ENCODE results near the gene MLLT1. TPM values are rescaled to one million over a fixed set of nuclear protein-coding genes. Genes with fewer than 3 reads are reported as not detected.
A peak's percentile ranks its signal among the peaks of the same experiment; 100 is the strongest.

The MLLT1 gene
- total and polyA plus RNA-seq, 2 of the 8 experiments (the other 6 are each of a cell fraction or from before 2014, with no cell fraction given): 18.8 to 45.1 TPM

GRCh38 chr19:6216996-6217751 is 62.6 kb downstream of the MLLT1 start:
- CTCF ChIA-PET (ENCODE audit: partially characterized antibody): interaction anchor here (0.7 to 3.5 kb wide), 14 partner anchors 9 to 193 kb away, joined by 3 to 40 read pairs (median 10); partner anchors contain the start of gene GTF2F1
- H3K9ac ChIP-seq (replicated peaks in 1 of 4; ENCODE audit: extremely low read depth in 1 of 4, low read depth in 3 of 4, low read length in 3 of 4): peak overlapping the region in 1 of 4 experiments; percentile 59; a peak in 2 of 7 replicates
- H2AFZ ChIP-seq (ENCODE audit: low read length): no peak overlapping the region
- peak overlapping the region; percentile 30; the same call in 1 of the 2 replicates for H2BK5ac ChIP-seq (ENCODE audit: low read depth, low read length)
- H3K18ac ChIP-seq (ENCODE audit: extremely low read depth, low read length): no peak overlapping the region
- peak overlapping the region; percentile 78 for H3K27ac ChIP-seq (ENCODE audit: low read depth, low read length)
- H3K4me3 ChIP-seq (ENCODE audit: extremely low read depth in 1 of 4, insufficient read depth in 2 of 4, low read depth in 3 of 4, low read length in 4 of 4): no peak overlapping the region; a peak in 1 of 8 replicates
- peak overlapping the region; percentile 45; the same call in 1 of the 2 replicates for H4K8ac ChIP-seq (ENCODE audit: extremely low read depth, insufficient read depth, low read length)
- no peaks in the 10 kb centered on the region; the same call in 1 of the 2 replicates for H3K79me1 ChIP-seq (ENCODE audit: low read depth, low read length)
- H3K14ac ChIP-seq (ENCODE audit: insufficient read length): no peak overlapping the region
- 73% methylated on average over 11 of the region's 21 CpGs; no CpG with 5 or more reads in 1 of the 2 experiments for WGBS, 2 experiments (ENCODE audit: extremely low coverage in 1 of 2, insufficient coverage in 1 of 2, insufficient read length in 1 of 2, insufficient replicate concordance in 2 of 2, low coverage in 1 of 2, low lambda C conversion rate in 2 of 2, missing lambda C conversion rate in 1 of 2)
- H3K23me2 ChIP-seq (ENCODE audit: low read depth, low read length): no peaks in the 10 kb centered on the region
- no peaks in the 10 kb centered on the region for H3K79me2 ChIP-seq (ENCODE audit: control insufficient read depth in 1 of 2, insufficient read depth in 2 of 2, low read length in 2 of 2)
- peaks cover 6 to 11% of the 10 kb centered on the region in 2 experiments for H4K20me1 ChIP-seq (replicated peaks in 1 of 2; ENCODE audit: control insufficient read depth in 1 of 2, insufficient read depth in 2 of 2, low read length in 2 of 2)
- H3K4me1 ChIP-seq (replicated peaks in 1 of 4; ENCODE audit: control insufficient read depth in 3 of 4, insufficient read depth in 4 of 4, low read length in 3 of 4): peaks cover 0 to 17% (median 6%) of the 10 kb centered on the region in 4 experiments; a peak in 5 of 7 replicates
- H2BK20ac ChIP-seq (ENCODE audit: low read length): no peak overlapping the region
- H2BK15ac ChIP-seq (ENCODE audit: low read length): no peak overlapping the region
- H2BK120ac ChIP-seq (replicated peaks; ENCODE audit: low read depth, low read length): no peak overlapping the region
- H3K9me3 ChIP-seq (ENCODE audit: insufficient read depth in 2 of 2, low read depth in 1 of 2, low read length in 1 of 2): no peaks in the 10 kb centered on the region
- no peak overlapping the region for H4K5ac ChIP-seq (ENCODE audit: insufficient read length, low read depth, low read length)
- no peaks in the 10 kb centered on the region; a peak in 1 of 7 replicates for H3K27me3 ChIP-seq (replicated peaks in 1 of 4; ENCODE audit: control insufficient read depth in 3 of 4, extremely low read depth in 1 of 4, insufficient read depth in 3 of 4, low read length in 3 of 4)
- no peak overlapping the region for H4K91ac ChIP-seq (replicated peaks; ENCODE audit: insufficient read length, low read length)
- H3K4ac ChIP-seq (replicated peaks; ENCODE audit: insufficient read length, low read depth, low read length): no peak overlapping the region
- POLR2A ChIA-PET (ENCODE audit: partially characterized antibody): interaction anchor here (0.9 to 1.4 kb wide), 2 partner anchors 13 to 44 kb away, joined by 3 read pairs; no protein-coding TSS in a partner anchor
- no peak overlapping the region for H3K56ac ChIP-seq (replicated peaks; ENCODE audit: insufficient read length, low read depth, low read length)
- H3K36me3 ChIP-seq (ENCODE audit: control insufficient read depth in 2 of 4, insufficient read depth in 4 of 4, low read length in 3 of 4): peaks cover 4 to 17% (median 11%) of the 10 kb centered on the region in 4 experiments; a peak in 4 of 8 replicates
- H2AK5ac ChIP-seq (ENCODE audit: low read depth, low read length): no peak overlapping the region
- DNase-seq (ENCODE audit: low read depth in 1 of 2, low spot score in 2 of 2) (peak in 1 of 2 experiments; percentile 17), FAIRE-seq (no peak)
- 0 out of 2 replicates have a peak overlapping the region, but pooled peaks have one; percentile 17 for H2BK12ac ChIP-seq (ENCODE audit: low read depth, low read length)
- peak overlapping the region; percentile 17 to 34; a peak in 2 of 4 replicates for H3K4me2 ChIP-seq (ENCODE audit: insufficient read depth in 1 of 2, low read depth in 2 of 2, low read length in 2 of 2)
- H3K23ac ChIP-seq (ENCODE audit: insufficient read length): no peak overlapping the region
- TF ChIP-seq SAP30 (IDR thresholded peaks at IDR 0.05; ENCODE audit: insufficient read depth, insufficient replicate concordance, low read length): no peak
- no peak for TF ChIP-seq CTBP2 (IDR thresholded peaks at IDR 0.05; ENCODE audit: borderline replicate concordance, insufficient read depth, insufficient read length, low read length)
- no peak for TF ChIP-seq ASH2L (IDR thresholded peaks at IDR 0.05; ENCODE audit: low read length)
- peak; percentile 16 for TF ChIP-seq NANOG (IDR thresholded peaks at IDR 0.05; ENCODE audit: insufficient read depth, low read depth, low read length, poor library complexity, severe bottlenecking)
- TF ChIP-seq TEAD4 (IDR thresholded peaks at IDR 0.05; ENCODE audit: low read depth, low read length): peak; percentile 62; the same call in 1 of the 2 replicates
- TF ChIP-seq EZH2 (IDR thresholded peaks at IDR 0.05; ENCODE audit: low read depth, low read length, severe bottlenecking): no peak
- no peak for TF ChIP-seq TAF7 (optimal IDR thresholded peaks at IDR 0.05; ENCODE audit: borderline replicate concordance, low read depth, low read length)
- TF ChIP-seq POLR2A (IDR thresholded peaks at IDR 0.05; ENCODE audit: control extremely low read depth in 1 of 2, low read depth in 2 of 2, low read length in 2 of 2): no peak
- TF ChIP-seq USF2 (IDR thresholded peaks at IDR 0.05; ENCODE audit: low read length): 0 out of 2 replicates have a peak, but pooled peaks have one; percentile 63
